Stimulated activated CD8-positive, alpha-beta memory T cell treated with anti-CD3 and anti-CD28 coated beads, Interleukin-7, amount 100 ng/mL, for 1 hour (primary cell): ENCODE results near the gene MPG.

Experiments
- DNase-seq, 2 donors: peaks; one replicate each; pipeline ENCODE4 v3.0.0-alpha.2; 2020; ENCODE audit warnings: low read depth in 2 of 2

MPG gene

GRCh38 chr16:50769-51591, 27.0 kb upstream of the MPG start:
- no peak for DNase-seq

GRCh38 chr16:53346-54236, 24.4 kb upstream of the MPG start, which contains the start of the genes POLR3K and SNRNP25:
Gene POLR3K, minus strand, starts transcription at chr16:53608. Its CDS starts 22 bp downstream, at chr16:53586.
Gene SNRNP25, plus strand, starts transcription at chr16:53828. Its CDS starts 189 bp downstream, at chr16:54017.
- DNase-seq: peak; percentile 90 to 94

- no peak for DNase-seq
Observed at GRCh38 chr16:54237-54581, 23.8 kb upstream of the MPG start.

GRCh38 chr16:55571-56136, 22.4 kb upstream of the MPG start:
- no peak for DNase-seq

GRCh38 chr16:56231-56927, 21.6 kb upstream of the MPG start:
- no peak for DNase-seq

GRCh38 chr16:57711-58110, 20.3 kb upstream of the MPG start:
- DNase-seq: no peak

GRCh38 chr16:58491-59439, 19.3 kb upstream of the MPG start:
- DNase-seq: no peak

- no peak for DNase-seq
Observed at GRCh38 chr16:59440-60059, 18.5 kb upstream of the MPG start.

GRCh38 chr16:60166-60565, 17.9 kb upstream of the MPG start:
- DNase-seq: no peak

GRCh38 chr16:60929-61878, 16.8 kb upstream of the MPG start:
- DNase-seq: no peak

GRCh38 chr16:61879-62281, 16.1 kb upstream of the MPG start:
- DNase-seq: no peak

- no peak for DNase-seq
Observed at GRCh38 chr16:62283-62967, 15.6 kb upstream of the MPG start.

- DNase-seq: no peak
Observed at GRCh38 chr16:62968-63391, 15.0 kb upstream of the MPG start.

GRCh38 chr16:63466-63865, 14.6 kb upstream of the MPG start:
- DNase-seq: no peak

GRCh38 chr16:63998-64913, 13.8 kb upstream of the MPG start:
- DNase-seq: no peak

GRCh38 chr16:64914-65255, 13.1 kb upstream of the MPG start:
- no peak for DNase-seq

GRCh38 chr16:65745-66144, 12.3 kb upstream of the MPG start:
- DNase-seq: peak; percentile 69 to 77
